HEK293 (cell line): ENCODE data around the gene PIK3R5.

Experiments
- CTCF ChIA-PET: fragments of 350-600 bp; formaldehyde crosslinking; extraction: SDS; loops from one replicate; lab custom pipeline; 2021; ENCODE audit warnings: antibody characterized with exemption; lab: Yijun Ruan, JAX
- POLR2A ChIA-PET: fragments of 300-600 bp; formaldehyde crosslinking; extraction: SDS; loops from one replicate; lab custom pipeline; 2020; ENCODE audit warnings: antibody characterized with exemption, inconsistent platforms; lab: Yijun Ruan, JAX
- H3K27ac ChIP-seq: fragments of 200-500 bp; sonication (Bioruptor generic); 2 replicates; pipeline ENCODE4 v1.5.1; 2014; ENCODE audit warnings: low read depth, low read length, control low read depth, inconsistent platforms; ENCODE audit errors: extremely low read depth
- H3K36me3 ChIP-seq, 2 experiments: fragments of 200-500 bp in 1 of 2; sonication (Bioruptor generic) in 1 of 2; 1 replicate in 1 of 2; 2 replicates in 1 of 2; pipeline ENCODE4 v1.5.1; 2014 to 2017; ENCODE audit warnings: inconsistent platforms in 2 of 2, low read length in 2 of 2; ENCODE audit not compliant: control insufficient read depth in 2 of 2, insufficient read depth in 1 of 2
- H3K4me1 ChIP-seq: fragments of 200-500 bp; sonication (Bioruptor generic); 2 replicates; pipeline ENCODE4 v1.5.1; 2014; ENCODE audit warnings: mild to moderate bottlenecking, low read length, inconsistent platforms; ENCODE audit not compliant: control insufficient read depth, insufficient read depth
- H3K4me3 ChIP-seq: 2 replicates; pipeline ENCODE4 v1.5.1; 2011; ENCODE audit warnings: low read depth, mild to moderate bottlenecking, control low read depth, low read length, moderate library complexity
- H3K9me3 ChIP-seq: fragments of 200-500 bp; sonication (Bioruptor generic); 2 replicates; pipeline ENCODE4 v1.5.1; 2014; ENCODE audit warnings: low read depth, low read length, inconsistent platforms; ENCODE audit not compliant: control insufficient read depth, insufficient read depth
- GLIS1 ChIP-seq: fragments of 450-650 bp; formaldehyde crosslinking; IDR thresholded peaks from 2 replicates; pipeline ENCODE4 v1.5.1; 2016; ENCODE audit warnings: missing biosample characterization, missing genetic modification characterization
- HOXC10 ChIP-seq: sonication (generic); formaldehyde crosslinking; IDR thresholded peaks from 2 replicates; pipeline ENCODE4 v1.8.1; 2023; ENCODE audit warnings: mild to moderate bottlenecking, missing genetic modification reagents
- SALL2 ChIP-seq: fragments of 450-650 bp; formaldehyde crosslinking; IDR thresholded peaks from 2 replicates; pipeline ENCODE4 v1.5.0; 2017; ENCODE audit warnings: missing biosample characterization, mild to moderate bottlenecking, missing genetic modification characterization, borderline replicate concordance
- SCRT2 ChIP-seq: fragments of 450-650 bp; formaldehyde crosslinking; IDR thresholded peaks from 2 replicates; pipeline ENCODE4 v1.5.1; 2016; ENCODE audit warnings: missing biosample characterization, missing genetic modification characterization
- ZBTB7A ChIP-seq: fragments of 450-650 bp; formaldehyde crosslinking; IDR thresholded peaks from 2 replicates; pipeline ENCODE4 v1.5.1; 2016; ENCODE audit warnings: low read depth, missing biosample characterization, missing genetic modification characterization
- ZBTB8A ChIP-seq: fragments of 450-650 bp; formaldehyde crosslinking; IDR thresholded peaks from 2 replicates; pipeline ENCODE4 v1.5.1; 2016; ENCODE audit warnings: missing biosample characterization, missing genetic modification characterization
- ZFP41 ChIP-seq: fragments of 450-650 bp; formaldehyde crosslinking; IDR thresholded peaks from 2 replicates; pipeline ENCODE4 v1.5.1; 2016; ENCODE audit warnings: missing biosample characterization, missing genetic modification characterization, borderline replicate concordance
- ZNF112 ChIP-seq: fragments of 450-650 bp; formaldehyde crosslinking; IDR thresholded peaks from 2 replicates; pipeline ENCODE4 v1.5.0; 2017; ENCODE audit warnings: missing biosample characterization, missing genetic modification characterization
- ZNF121 ChIP-seq: fragments of 450-650 bp; formaldehyde crosslinking; IDR thresholded peaks from 2 replicates; pipeline ENCODE4 v1.5.1; 2016; ENCODE audit warnings: missing biosample characterization, missing genetic modification characterization
- ZNF132 ChIP-seq: fragments of 450-650 bp; formaldehyde crosslinking; IDR thresholded peaks from 2 replicates; pipeline ENCODE4 v1.5.1; 2017; ENCODE audit warnings: missing biosample characterization, missing genetic modification characterization, borderline replicate concordance
- ZNF133 ChIP-seq: fragments of 450-650 bp; formaldehyde crosslinking; IDR thresholded peaks from 2 replicates; pipeline ENCODE4 v1.5.1; 2016; ENCODE audit warnings: missing biosample characterization, missing genetic modification characterization
- ZNF221 ChIP-seq: fragments of 450-650 bp; formaldehyde crosslinking; IDR thresholded peaks from 2 replicates; pipeline ENCODE4 v1.5.1; 2017; ENCODE audit warnings: missing biosample characterization, missing genetic modification characterization, borderline replicate concordance
- ZNF239 ChIP-seq: fragments of 450-650 bp; formaldehyde crosslinking; IDR thresholded peaks from 2 replicates; pipeline ENCODE4 v1.5.1; 2016; ENCODE audit warnings: missing biosample characterization, missing genetic modification characterization
- ZNF266 ChIP-seq: fragments of 450-650 bp; formaldehyde crosslinking; IDR thresholded peaks from 2 replicates; pipeline ENCODE4 v1.5.1; 2016; ENCODE audit warnings: missing biosample characterization, missing genetic modification characterization, low read depth
- ZNF311 ChIP-seq: fragments of 450-650 bp; formaldehyde crosslinking; IDR thresholded peaks from 2 replicates; pipeline ENCODE4 v1.5.1; 2017; ENCODE audit warnings: missing biosample characterization, missing genetic modification characterization, borderline replicate concordance
- ZNF324 ChIP-seq: fragments of 450-650 bp; formaldehyde crosslinking; IDR thresholded peaks from 2 replicates; pipeline ENCODE4 v1.5.1; 2016; ENCODE audit warnings: missing biosample characterization, missing genetic modification characterization
- ZNF501 ChIP-seq: fragments of 450-650 bp; formaldehyde crosslinking; IDR thresholded peaks from 2 replicates; pipeline ENCODE4 v1.5.1; 2016; ENCODE audit warnings: missing biosample characterization, missing genetic modification characterization
- ZNF529 ChIP-seq: fragments of 450-650 bp; formaldehyde crosslinking; IDR thresholded peaks from 2 replicates; pipeline ENCODE4 v1.5.1; 2017; ENCODE audit warnings: missing genetic modification characterization, missing biosample characterization; ENCODE audit not compliant: insufficient replicate concordance
- ZNF555 ChIP-seq: fragments of 450-650 bp; formaldehyde crosslinking; conservative IDR thresholded peaks from 2 replicates; pipeline ENCODE4 v1.5.1; 2017; ENCODE audit warnings: missing biosample characterization, mild to moderate bottlenecking, missing genetic modification characterization, inconsistent platforms
- ZNF561 ChIP-seq: fragments of 450-650 bp; IDR thresholded peaks from 2 replicates; pipeline ENCODE4 v1.5.1; 2018; ENCODE audit warnings: missing biosample characterization, missing genetic modification characterization, borderline replicate concordance
- ZNF600 ChIP-seq: fragments of 450-650 bp; formaldehyde crosslinking; IDR thresholded peaks from 2 replicates; pipeline ENCODE4 v1.5.1; 2016; ENCODE audit warnings: missing biosample characterization, missing genetic modification characterization
- ZNF624 ChIP-seq: fragments of 450-650 bp; formaldehyde crosslinking; IDR thresholded peaks from 2 replicates; pipeline ENCODE4 v1.5.1; 2017; ENCODE audit warnings: missing biosample characterization, missing genetic modification characterization
- ZNF629 ChIP-seq: fragments of 450-650 bp; formaldehyde crosslinking; IDR thresholded peaks from 2 replicates; pipeline ENCODE4 v1.5.1; 2017; ENCODE audit warnings: missing biosample characterization, missing genetic modification characterization
- ZNF670 ChIP-seq: fragments of 450-650 bp; formaldehyde crosslinking; IDR thresholded peaks from 2 replicates; pipeline ENCODE4 v1.5.1; 2016; ENCODE audit warnings: missing biosample characterization, missing genetic modification characterization, low read depth
- ZNF777 ChIP-seq: fragments of 450-650 bp; formaldehyde crosslinking; IDR thresholded peaks from 2 replicates; pipeline ENCODE4 v1.5.1; 2017; ENCODE audit warnings: missing biosample characterization, missing genetic modification characterization, borderline replicate concordance
- ZNF843 ChIP-seq: fragments of 450-650 bp; formaldehyde crosslinking; IDR thresholded peaks from 2 replicates; pipeline ENCODE4 v1.5.1; 2016; ENCODE audit warnings: missing biosample characterization, missing genetic modification characterization
- TF ChIP-seq, protein P1 (sequence below): fragments of 450-650 bp; formaldehyde crosslinking; IDR thresholded peaks from 2 replicates; pipeline ENCODE4 v1.5.1; 2017; ENCODE audit warnings: missing biosample characterization, missing genetic modification characterization
- TF ChIP-seq, protein P2 (sequence below): fragments of 450-650 bp; formaldehyde crosslinking; IDR thresholded peaks from 2 replicates; pipeline ENCODE4 v1.5.1; 2016; ENCODE audit warnings: missing biosample characterization, missing genetic modification characterization
- TF ChIP-seq, protein P3 (sequence below): fragments of 450-650 bp; formaldehyde crosslinking; IDR thresholded peaks from 2 replicates; pipeline ENCODE4 v1.5.1; 2016; ENCODE audit warnings: missing biosample characterization, missing genetic modification characterization
- TF ChIP-seq, protein P4 (sequence below): fragments of 450-650 bp; formaldehyde crosslinking; IDR thresholded peaks from 2 replicates; pipeline ENCODE4 v1.5.1; 2016; ENCODE audit warnings: missing biosample characterization, missing genetic modification characterization
- TF ChIP-seq, protein P5 (sequence below): fragments of 450-650 bp; formaldehyde crosslinking; IDR thresholded peaks from 2 replicates; pipeline ENCODE4 v1.5.1; 2016; ENCODE audit warnings: missing biosample characterization, missing genetic modification characterization, borderline replicate concordance

The PIK3R5 gene

DNA sequence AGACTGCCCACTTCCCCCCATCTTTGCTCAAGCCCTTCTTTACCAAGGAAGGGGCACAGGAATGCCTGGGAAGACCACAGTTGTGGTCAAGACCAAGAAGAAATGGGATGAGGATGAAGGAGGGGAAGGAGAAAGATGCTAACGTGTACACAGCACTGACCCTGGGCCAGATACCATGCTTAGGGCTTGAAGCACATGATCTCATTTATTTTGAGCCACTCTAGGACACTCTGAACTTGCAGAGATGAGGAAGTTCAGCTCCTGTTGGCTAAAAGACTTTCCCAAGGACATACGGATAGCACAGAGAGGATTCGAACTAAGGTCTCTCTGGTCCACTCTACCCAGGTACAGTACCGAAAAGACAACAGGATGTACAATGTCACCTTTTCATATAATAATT, 42.6 kb downstream of the PIK3R5 start:
- Histone ChIP-seq H3K4me1 (no peaks in the 10 kb centered on the region), H3K36me3 (no peaks in the 10 kb centered on the region), H3K9me3 (no peaks in the 10 kb centered on the region), H3K27ac (no peak overlapping the region), H3K4me3 (no peak overlapping the region)
- ChIA-PET POLR2A (no interaction called here), CTCF (interaction anchor here (1.2 to 1.8 kb wide), 2 partner anchors 27 to 29 kb away, joined by 4 to 6 read pairs; no protein-coding TSS in a partner anchor)
- TF ChIP-seq ZNF133 (no peak), ZFP41 (tag by site-specific recombination) (no peak), ZNF311 (tag by site-specific recombination) (no peak), ZBTB7A (tag by site-specific recombination) (no peak), ZNF112 (no peak), ZNF777 (no peak), ZNF670 (tag by site-specific recombination) (no peak), ZNF629 (tag by site-specific recombination) (no peak), ZNF624 (tag by site-specific recombination) (no peak), ZNF221 (tag by site-specific recombination) (no peak), ZNF266 (tag by site-specific recombination) (no peak), ZBTB8A (tag by site-specific recombination) (no peak), GLIS1 (no peak), HOXC10 (CRISPR knock-in tag) (no peak), ZNF121 (tag by site-specific recombination) (no peak), ZNF501 (tag by site-specific recombination) (no peak), ZNF555 (no peak)
- TF ChIP-seq, protein P1, sequence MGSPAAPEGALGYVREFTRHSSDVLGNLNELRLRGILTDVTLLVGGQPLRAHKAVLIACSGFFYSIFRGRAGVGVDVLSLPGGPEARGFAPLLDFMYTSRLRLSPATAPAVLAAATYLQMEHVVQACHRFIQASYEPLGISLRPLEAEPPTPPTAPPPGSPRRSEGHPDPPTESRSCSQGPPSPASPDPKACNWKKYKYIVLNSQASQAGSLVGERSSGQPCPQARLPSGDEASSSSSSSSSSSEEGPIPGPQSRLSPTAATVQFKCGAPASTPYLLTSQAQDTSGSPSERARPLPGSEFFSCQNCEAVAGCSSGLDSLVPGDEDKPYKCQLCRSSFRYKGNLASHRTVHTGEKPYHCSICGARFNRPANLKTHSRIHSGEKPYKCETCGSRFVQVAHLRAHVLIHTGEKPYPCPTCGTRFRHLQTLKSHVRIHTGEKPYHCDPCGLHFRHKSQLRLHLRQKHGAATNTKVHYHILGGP (tag by site-specific recombination) = no peak
- TF ChIP-seq, protein P2, sequence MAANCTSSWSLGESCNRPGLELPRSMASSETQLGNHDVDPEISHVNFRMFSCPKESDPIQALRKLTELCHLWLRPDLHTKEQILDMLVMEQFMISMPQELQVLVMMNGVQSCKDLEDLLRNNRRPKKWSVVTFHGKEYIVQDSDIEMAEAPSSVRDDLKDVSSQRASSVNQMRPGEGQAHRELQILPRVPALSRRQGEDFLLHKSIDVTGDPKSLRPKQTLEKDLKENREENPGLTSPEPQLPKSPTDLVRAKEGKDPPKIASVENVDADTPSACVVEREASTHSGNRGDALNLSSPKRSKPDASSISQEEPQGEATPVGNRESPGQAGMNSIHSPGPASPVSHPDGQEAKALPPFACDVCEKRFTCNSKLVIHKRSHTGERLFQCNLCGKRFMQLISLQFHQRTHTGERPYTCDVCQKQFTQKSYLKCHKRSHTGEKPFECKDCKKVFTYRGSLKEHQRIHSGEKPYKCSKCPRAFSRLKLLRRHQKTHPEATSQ (tag by site-specific recombination) = no peak

DNA sequence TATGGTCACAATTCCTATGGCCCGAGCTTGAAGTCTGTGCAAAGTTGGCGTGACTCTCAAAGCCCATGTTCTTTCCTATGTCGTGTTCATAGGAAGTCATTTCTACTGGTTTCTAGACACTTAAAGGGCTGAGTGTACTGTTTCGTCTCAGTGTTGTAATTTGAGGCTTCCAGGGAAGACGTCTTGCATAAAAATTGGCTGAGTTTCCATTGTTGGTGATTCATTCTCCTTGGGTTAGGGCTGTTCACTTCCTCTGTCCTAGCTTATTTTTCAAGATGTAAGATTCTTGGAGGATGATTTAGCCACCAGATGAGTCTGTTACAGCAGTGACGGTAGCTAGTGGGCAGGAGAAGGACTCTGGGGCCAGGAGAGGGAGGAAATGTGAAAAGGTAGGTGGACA, 43.1 kb downstream of the PIK3R5 start:
- Histone ChIP-seq H3K36me3 (no peaks in the 10 kb centered on the region), H3K4me3 (no peak overlapping the region), H3K27ac (no peak overlapping the region), H3K4me1 (no peaks in the 10 kb centered on the region), H3K9me3 (no peaks in the 10 kb centered on the region)
- POLR2A ChIA-PET = no interaction called here
- CTCF ChIA-PET = interaction anchor here (0.6 to 1.8 kb wide), 4 partner anchors 27 to 633 kb away, joined by 3 to 6 read pairs (median 4); no protein-coding TSS in a partner anchor
- TF ChIP-seq ZBTB8A (tag by site-specific recombination) = no peak
- TF ChIP-seq ZNF561 (tag by site-specific recombination) = no peak
- TF ChIP-seq, protein P3, sequence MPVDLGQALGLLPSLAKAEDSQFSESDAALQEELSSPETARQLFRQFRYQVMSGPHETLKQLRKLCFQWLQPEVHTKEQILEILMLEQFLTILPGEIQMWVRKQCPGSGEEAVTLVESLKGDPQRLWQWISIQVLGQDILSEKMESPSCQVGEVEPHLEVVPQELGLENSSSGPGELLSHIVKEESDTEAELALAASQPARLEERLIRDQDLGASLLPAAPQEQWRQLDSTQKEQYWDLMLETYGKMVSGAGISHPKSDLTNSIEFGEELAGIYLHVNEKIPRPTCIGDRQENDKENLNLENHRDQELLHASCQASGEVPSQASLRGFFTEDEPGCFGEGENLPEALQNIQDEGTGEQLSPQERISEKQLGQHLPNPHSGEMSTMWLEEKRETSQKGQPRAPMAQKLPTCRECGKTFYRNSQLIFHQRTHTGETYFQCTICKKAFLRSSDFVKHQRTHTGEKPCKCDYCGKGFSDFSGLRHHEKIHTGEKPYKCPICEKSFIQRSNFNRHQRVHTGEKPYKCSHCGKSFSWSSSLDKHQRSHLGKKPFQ = no peak
- TF ChIP-seq ZNF239 (tag by site-specific recombination) = no peak
- no peak for TF ChIP-seq ZNF132 (tag by site-specific recombination)
- no peak for TF ChIP-seq ZNF324
- TF ChIP-seq ZNF843 (tag by site-specific recombination) = no peak
- TF ChIP-seq SALL2 (tag by site-specific recombination) = no peak
- TF ChIP-seq, protein P4, sequence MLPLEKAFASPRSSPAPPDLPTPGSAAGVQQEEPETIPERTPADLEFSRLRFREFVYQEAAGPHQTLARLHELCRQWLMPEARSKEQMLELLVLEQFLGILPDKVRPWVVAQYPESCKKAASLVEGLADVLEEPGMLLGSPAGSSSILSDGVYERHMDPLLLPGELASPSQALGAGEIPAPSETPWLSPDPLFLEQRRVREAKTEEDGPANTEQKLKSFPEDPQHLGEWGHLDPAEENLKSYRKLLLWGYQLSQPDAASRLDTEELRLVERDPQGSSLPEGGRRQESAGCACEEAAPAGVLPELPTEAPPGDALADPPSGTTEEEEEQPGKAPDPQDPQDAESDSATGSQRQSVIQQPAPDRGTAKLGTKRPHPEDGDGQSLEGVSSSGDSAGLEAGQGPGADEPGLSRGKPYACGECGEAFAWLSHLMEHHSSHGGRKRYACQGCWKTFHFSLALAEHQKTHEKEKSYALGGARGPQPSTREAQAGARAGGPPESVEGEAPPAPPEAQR (tag by site-specific recombination) = no peak
- no peak for TF ChIP-seq SCRT2
- no peak for TF ChIP-seq ZNF529 (tag by site-specific recombination)
- no peak for TF ChIP-seq ZNF600 (tag by site-specific recombination)
- TF ChIP-seq, protein P5, sequence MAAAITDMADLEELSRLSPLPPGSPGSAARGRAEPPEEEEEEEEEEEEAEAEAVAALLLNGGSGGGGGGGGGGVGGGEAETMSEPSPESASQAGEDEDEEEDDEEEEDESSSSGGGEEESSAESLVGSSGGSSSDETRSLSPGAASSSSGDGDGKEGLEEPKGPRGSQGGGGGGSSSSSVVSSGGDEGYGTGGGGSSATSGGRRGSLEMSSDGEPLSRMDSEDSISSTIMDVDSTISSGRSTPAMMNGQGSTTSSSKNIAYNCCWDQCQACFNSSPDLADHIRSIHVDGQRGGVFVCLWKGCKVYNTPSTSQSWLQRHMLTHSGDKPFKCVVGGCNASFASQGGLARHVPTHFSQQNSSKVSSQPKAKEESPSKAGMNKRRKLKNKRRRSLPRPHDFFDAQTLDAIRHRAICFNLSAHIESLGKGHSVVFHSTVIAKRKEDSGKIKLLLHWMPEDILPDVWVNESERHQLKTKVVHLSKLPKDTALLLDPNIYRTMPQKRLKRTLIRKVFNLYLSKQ = no peak
- TF ChIP-seq, all 188 proteins: peak for 0
